GM18519 (cell line): ENCODE measurements around the gene TMEM167A.
"Not testable (repeated sequence)": the region's sequence is repeated elsewhere in the genome, so short reads cannot be mapped to it uniquely, and the experiment has no call there.

Experiments
- ATAC-seq: cut with Tn5 transposase; IDR thresholded peaks from one replicate; pipeline ENCODE4 v1.9.1; 2021; ENCODE audit warnings: mild to moderate bottlenecking, moderate library complexity; ENCODE audit not compliant: unreplicated experiment, low FRiP score

The TMEM167A gene

GRCh38 chr5:83092619-83093018, 15.4 kb upstream of the TMEM167A start:
- no peak for ATAC-seq

GRCh38 chr5:83090169-83090568, 13.0 kb upstream of the TMEM167A start:
- ATAC-seq: no peak

- no peak for ATAC-seq
Measured at GRCh38 chr5:83085106-83085505, 7.9 kb upstream of the TMEM167A start.

DNA sequence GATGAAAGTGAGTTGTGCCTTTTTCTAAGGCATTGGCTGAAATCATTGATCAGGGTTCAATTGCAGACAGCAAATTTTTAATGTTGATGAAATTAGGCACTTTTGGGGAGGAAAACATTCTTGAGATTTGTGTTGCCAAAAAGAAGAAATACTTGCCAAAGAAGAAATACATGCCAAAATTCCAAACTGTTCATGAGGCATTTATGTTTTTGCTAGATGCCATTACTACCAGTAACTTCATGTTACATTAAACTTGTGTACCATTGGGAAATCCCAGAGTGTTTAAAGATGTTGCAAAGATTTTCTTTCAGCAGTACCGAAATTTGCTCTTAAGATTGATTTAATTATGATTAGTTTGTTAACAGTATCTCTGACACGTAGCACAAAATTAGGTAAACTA, 7.1 kb upstream of the TMEM167A start:
- ATAC-seq: no peak

DNA sequence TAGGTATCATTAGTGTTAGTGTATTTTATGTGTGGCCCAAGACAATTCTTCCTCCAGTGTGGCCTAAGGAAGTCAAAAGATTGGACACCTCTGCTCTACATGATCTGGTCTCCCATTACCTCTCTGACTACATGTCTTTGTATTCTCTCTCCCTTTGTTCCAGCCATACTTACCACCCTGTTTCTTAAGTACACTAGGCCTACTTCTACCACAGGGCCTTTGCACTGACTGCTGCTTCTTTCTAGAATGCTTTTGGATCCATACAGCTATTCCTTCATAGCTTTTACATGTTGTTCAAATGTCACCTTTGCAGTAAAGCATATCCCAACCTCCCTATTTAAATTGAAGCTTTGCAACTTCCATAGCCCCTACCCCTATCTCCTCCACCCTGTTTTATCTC, 5.6 kb upstream of the TMEM167A start:
- no peak for ATAC-seq

GRCh38 chr5:83077662-83078261, 568 bp upstream of the TMEM167A start:
- no peak for ATAC-seq

- ATAC-seq: no peak
Measured at GRCh38 chr5:83072966-83073365, 4.2 kb downstream of the TMEM167A start.

GRCh38 chr5:83071286-83072051, 5.7 kb downstream of the TMEM167A start:
- ATAC-seq: no peak

- ATAC-seq: no peak
Measured at GRCh38 chr5:83069096-83069799, 7.9 kb downstream of the TMEM167A start.

DNA sequence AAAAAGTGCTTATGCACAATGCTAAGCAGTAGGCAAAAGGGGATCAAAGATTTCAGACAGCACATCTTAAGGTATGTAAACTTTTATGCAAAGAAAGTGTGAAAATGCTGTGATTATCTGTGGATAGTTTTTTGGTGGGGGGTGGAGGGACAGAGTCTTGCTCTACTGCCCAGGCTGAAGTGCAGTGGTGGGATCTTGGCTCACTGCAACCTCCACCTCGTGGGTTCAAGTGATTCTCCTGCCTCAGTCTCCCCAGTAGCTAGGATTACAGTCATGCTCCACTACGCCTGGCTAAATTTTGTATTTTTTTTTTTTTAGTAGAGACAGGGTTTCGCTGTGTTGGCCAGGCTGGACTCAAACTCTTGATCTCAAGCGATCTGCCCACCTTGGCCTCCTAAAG, 9.8 kb downstream of the TMEM167A start:
- not testable (repeated sequence) for ATAC-seq

- ATAC-seq: no peak
Measured at GRCh38 chr5:83066548-83067110, 10.6 kb downstream of the TMEM167A start.

- ATAC-seq: peak; percentile 57
Measured at GRCh38 chr5:83059341-83059740, 17.9 kb downstream of the TMEM167A start.

GRCh38 chr5:83058726-83059125, 18.5 kb downstream of the TMEM167A start:
- ATAC-seq: no peak

- no peak for ATAC-seq
Measured at GRCh38 chr5:83055166-83055565, 22.0 kb downstream of the TMEM167A start.

GRCh38 chr5:83050723-83051340, 26.4 kb downstream of the TMEM167A start:
- no peak for ATAC-seq

DNA sequence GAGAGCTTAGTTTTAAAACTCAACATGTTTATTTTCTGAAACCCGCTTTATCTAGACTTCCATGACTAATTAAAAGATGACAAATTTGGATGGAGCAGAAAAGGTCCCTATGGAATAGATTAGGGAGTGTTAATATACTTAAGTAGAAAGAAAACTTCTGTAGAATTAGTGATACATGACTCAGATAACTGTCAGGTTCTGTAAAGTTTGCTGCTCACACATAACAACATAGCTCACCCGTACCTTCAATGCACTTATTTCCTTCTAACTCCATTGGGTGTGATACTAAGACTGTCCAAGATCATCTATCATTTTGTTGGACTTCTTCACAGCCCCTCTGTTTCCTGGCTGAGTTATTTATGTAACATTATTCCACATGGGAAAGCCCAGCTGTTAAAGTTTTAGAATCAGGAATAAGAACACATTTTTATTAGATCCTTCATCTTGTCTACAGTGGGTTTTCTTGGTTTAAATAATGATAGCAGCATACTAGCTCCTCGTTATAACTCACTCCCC, 27.8 kb downstream of the TMEM167A start:
- ATAC-seq: no peak

DNA sequence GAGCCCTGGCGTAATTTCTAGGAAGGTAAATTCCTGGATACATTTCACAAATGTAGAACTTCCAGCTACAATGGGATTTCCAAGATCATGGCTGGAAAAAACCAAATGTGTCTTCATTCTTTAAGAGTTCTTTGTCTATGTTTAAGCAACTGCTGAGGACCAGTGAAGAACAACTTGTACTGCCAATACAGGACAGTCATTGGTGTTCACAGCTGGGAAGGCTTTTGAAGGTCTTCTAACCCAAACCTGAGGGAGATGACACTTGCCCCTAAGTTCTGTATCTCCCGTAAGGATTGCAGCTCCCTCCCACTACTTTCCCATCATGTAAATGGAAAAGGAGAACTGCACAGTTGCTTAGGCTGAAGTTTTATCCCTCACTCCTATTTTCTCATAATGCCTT, 28.4 kb downstream of the TMEM167A start:
- ATAC-seq: no peak

GRCh38 chr5:83048277-83048676, 28.9 kb downstream of the TMEM167A start:
- no peak for ATAC-seq

DNA sequence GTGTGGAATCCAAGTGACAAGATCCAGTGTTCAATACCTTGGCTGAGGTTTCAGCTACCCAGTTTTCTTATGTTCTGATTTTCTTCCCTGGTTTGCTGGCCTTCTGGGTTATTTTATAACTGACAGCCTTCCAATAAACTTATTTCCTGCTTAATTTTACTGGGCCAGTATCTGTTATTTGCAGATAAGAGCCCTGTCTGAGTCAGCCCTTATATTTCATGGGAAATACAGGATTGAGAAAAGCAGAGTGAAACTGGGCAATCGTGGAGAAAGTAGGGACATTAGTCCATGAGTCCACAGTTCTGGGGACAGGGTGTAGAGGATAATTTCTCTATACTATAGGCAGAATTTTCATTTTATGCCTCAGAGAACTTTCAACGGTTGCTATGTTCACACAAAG, 32.3 kb downstream of the TMEM167A start:
- ATAC-seq: no peak

DNA sequence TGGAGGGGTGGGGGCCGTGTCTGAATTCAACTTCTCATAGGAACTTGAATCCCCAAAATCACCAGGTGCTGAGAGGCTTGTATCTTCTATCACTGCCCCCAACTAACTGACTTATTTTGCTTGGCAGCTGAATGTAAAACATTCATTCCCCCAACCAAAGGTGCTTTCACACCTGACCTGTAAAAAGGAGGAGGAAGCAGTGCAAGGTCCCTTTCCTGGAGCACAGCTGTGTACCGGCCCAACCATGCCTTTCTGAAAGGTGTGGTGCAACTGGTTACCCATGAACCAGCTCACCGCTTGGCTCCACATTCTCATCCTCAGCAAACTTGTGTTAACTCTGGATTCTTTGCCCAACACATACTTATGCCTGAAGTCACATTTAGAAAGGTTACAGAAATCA, 34.7 kb downstream of the TMEM167A start:
- no peak for ATAC-seq

DNA sequence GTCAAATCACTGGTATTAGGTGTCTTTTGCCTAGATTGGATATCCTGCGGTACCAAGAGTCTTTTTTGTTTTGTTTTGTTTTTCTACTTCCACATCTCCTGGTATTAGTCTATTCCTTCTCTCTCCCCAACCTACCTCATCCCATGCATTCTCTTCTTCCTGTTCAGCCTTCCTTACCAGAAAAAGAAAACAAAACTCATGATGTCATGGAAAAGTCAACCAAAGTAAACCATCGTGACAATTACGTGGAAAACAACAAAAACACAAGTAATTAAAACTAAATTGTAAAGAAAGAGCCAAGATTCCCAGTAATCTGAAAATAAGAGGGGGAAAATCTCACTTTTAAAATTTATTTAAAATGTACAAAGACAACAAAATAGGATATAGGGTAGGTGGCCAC, 38.3 kb downstream of the TMEM167A start:
- ATAC-seq: no peak
